Glutamatergic neuron (in vitro differentiated cells): Measurements from ENCODE around the gene ADI1. TPM values are rescaled to one million over a fixed set of nuclear protein-coding genes. Genes with fewer than 3 reads are reported as not detected.

ENCODE experiments used
- DNase-seq: peaks from one replicate; pipeline ENCODE4 v3.0.0; 2022
- H3K27ac Mint-ChIP-seq: one replicate; pipeline ENCODE4 v1.8.0; 2020; ENCODE audit warnings: mild to moderate bottlenecking, mixed read lengths, inconsistent platforms; ENCODE audit not compliant: unreplicated experiment
- H3K27me3 Mint-ChIP-seq: one replicate; pipeline ENCODE4 v1.8.0; 2020; ENCODE audit warnings: mild to moderate bottlenecking, moderate library complexity, mixed read lengths, inconsistent platforms; ENCODE audit not compliant: unreplicated experiment
- H3K36me3 Mint-ChIP-seq: one replicate; pipeline ENCODE4 v1.8.0; 2020; ENCODE audit warnings: mild to moderate bottlenecking, mixed read lengths, inconsistent platforms; ENCODE audit not compliant: unreplicated experiment
- H3K4me1 Mint-ChIP-seq: one replicate; pipeline ENCODE4 v1.8.0; 2020; ENCODE audit warnings: mild to moderate bottlenecking, low read depth, mixed read lengths, inconsistent platforms; ENCODE audit not compliant: unreplicated experiment
- H3K4me3 Mint-ChIP-seq: one replicate; pipeline ENCODE4 v1.8.0; 2020; ENCODE audit warnings: mild to moderate bottlenecking, mixed read lengths, inconsistent platforms; ENCODE audit not compliant: unreplicated experiment
- H3K9me3 Mint-ChIP-seq: one replicate; pipeline ENCODE4 v1.8.0; 2020; ENCODE audit warnings: mild to moderate bottlenecking, moderate library complexity, mixed read lengths, inconsistent platforms; ENCODE audit not compliant: unreplicated experiment
- CTCF ChIP-seq: fragments of 200-600 bp; sonication (generic); IDR thresholded peaks from one replicate; pipeline ENCODE4 v1.5.0; 2021; ENCODE audit not compliant: partially characterized antibody, unreplicated experiment
- total RNA-seq: library from RNA; stranded (reverse); fragmentation: NEBNext Ultra II Directional; extraction: Animal tissue kit (Norgen Biotek cat#: 25700); gene quantifications from one replicate; pipeline ENCODE4 v1.2.1, GENCODE V29; 2021; ENCODE audit not compliant: unreplicated experiment

Gene ADI1
- total RNA-seq, 1 donor from 2014 or later: 16.0 TPM

DNA sequence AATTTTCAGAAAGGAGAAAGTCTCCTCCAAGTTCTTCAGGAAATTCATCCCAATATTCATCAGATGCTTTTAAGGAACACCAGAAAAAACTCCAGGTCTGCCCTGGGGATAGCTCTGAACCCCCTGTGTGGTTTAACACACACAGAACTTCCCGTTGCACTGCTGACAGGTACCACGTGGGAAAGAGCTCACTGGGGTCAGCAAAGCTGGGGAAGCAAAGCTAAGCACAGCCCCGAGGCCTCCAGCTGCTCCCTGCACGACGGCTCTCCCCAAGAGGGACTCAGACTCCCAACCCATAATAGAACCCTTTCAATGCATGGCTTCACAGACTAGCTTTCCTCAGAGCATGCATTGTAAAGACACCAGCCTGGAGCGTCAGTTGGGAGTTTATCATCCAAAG, 28.0 kb downstream of the ADI1 start:
- Mint-ChIP-seq H3K4me3 (no peak overlapping the region), H3K27me3 (peaks cover 2% of the 10 kb centered on the region), H3K4me1 (peaks cover 16% of the 10 kb centered on the region), H3K27ac (no peak overlapping the region), H3K9me3 (peaks cover 11% of the 10 kb centered on the region), H3K36me3 (peaks cover under 1% of the 10 kb centered on the region)
- no peak for DNase-seq
- TF ChIP-seq CTCF: no peak

DNA sequence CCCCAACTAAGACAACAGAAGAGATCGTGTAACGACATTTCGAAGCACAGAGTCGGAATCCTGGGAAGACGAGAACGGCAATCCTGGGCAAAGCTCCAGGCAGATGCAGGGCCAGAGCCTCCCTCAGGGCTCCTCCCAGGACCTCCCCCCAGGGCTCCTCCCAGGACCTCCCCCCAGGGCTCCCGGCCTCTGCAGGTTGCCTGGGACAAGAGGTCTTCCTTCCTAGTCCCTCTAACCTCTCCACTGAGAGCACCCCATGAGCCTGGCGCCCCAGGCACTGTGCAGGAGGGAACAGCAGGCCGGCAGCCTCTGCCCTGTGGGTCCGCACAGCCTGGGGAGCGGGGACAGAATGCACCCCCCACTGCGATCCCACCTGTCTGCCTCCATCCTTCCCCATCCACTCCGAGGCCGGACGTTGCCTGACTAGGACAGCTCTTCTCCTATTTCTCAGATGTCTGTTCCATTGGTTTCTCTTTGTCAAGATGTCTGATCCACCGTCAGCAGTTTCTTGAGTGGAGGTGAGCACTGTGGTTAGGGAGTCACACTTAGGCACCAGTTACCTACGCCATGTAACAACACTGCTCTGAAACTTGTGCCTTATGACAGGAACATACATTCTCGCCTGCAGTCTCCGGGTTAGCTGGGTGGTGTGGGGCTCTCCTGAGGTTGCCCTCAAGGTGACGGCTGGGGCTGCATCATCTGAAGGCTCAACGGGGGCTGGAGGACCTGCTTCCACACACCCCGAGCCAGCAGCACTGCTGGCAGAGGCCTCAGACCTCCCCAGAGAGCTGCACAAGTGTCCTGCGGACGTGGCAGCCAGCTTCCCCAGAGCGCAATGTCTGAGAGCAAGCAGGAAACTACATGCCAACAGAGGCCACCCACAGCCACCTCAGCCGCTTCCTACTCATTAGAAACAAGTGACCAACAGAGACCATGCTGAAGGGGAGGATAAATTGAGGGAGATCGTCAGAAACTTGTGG, 28.9 kb downstream of the ADI1 start:
- Mint-ChIP-seq H3K9me3 (peaks cover 11% of the 10 kb centered on the region), H3K27me3 (peaks cover 2% of the 10 kb centered on the region), H3K4me3 (no peak overlapping the region), H3K4me1 (peaks cover 16% of the 10 kb centered on the region), H3K36me3 (peaks cover 8% of the 10 kb centered on the region), H3K27ac (no peak overlapping the region)
- no peak for DNase-seq
- TF ChIP-seq CTCF: no peak

DNA sequence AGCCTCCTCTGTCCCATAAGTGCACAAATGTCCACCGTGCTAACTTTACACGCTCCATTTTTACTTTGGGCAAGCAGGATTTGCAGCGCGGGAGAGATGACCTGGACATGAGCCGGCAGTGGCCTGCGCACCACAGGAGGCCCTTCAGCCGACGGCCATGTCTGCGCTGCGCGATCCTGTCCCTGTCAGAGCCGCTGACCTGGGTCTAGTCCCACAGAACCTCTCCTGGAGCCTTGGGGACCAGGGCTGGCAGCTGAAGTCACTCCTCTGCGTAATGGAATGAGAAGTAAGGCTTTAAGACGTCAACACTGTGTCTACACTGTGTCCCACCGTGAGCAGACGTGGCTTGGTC, 29.6 kb downstream of the ADI1 start:
- Mint-ChIP-seq H3K27me3 (peaks cover 5% of the 10 kb centered on the region), H3K27ac (no peak overlapping the region), H3K9me3 (peaks cover 14% of the 10 kb centered on the region), H3K4me3 (no peak overlapping the region), H3K4me1 (peaks cover 16% of the 10 kb centered on the region), H3K36me3 (peaks cover 13% of the 10 kb centered on the region)
- TF ChIP-seq CTCF: no peak
- no peak for DNase-seq

- DNase-seq: no peak
- H3K4me3 Mint-ChIP-seq: no peak overlapping the region
- peaks cover 14% of the 10 kb centered on the region for H3K9me3 Mint-ChIP-seq
- H3K27ac Mint-ChIP-seq: no peak overlapping the region
- peaks cover 5% of the 10 kb centered on the region for H3K27me3 Mint-ChIP-seq
- TF ChIP-seq CTCF: no peak
- H3K4me1 Mint-ChIP-seq: peaks cover 15% of the 10 kb centered on the region
- peaks cover 16% of the 10 kb centered on the region for H3K36me3 Mint-ChIP-seq
Measured at GRCh38 chr2:3488855-3489763, 30.2 kb downstream of the ADI1 start.
